ENCODE data around the gene CSTPP1.
"Not testable (repeated sequence)": the region's sequence is repeated elsewhere in the genome, so short reads cannot be mapped to it uniquely, and the experiment has no call there.

Gene CSTPP1

DNA sequence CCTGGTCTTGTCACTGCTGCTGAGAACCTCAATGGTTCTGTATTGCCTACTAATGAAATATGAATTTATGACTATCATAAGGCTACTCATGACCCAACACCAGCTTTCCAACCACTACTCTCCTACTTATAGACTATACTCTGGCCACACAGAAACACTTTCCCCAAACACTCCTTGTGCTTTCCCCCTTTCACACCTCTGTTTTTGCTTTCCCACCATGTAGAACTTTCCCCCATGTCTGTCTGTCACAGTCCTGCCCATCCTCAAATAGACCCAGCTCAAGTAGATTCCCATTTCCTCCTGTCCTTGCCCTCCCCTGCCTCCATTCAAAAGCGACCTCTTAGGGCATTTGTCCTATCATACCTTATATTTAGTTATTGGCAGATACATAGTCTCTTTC, 134.2 kb downstream of the CSTPP1 start:
- no peaks in the 10 kb centered on the region for H3K36me3 ChIP-seq (ENCODE audit: low read depth)
- H3K27me3 ChIP-seq (ENCODE audit: insufficient read depth, poor library complexity, severe bottlenecking): no peaks in the 10 kb centered on the region
- no peak overlapping the region for H3K27ac ChIP-seq (ENCODE audit: poor library complexity, severe bottlenecking)
- TF ChIP-seq, protein P1, sequence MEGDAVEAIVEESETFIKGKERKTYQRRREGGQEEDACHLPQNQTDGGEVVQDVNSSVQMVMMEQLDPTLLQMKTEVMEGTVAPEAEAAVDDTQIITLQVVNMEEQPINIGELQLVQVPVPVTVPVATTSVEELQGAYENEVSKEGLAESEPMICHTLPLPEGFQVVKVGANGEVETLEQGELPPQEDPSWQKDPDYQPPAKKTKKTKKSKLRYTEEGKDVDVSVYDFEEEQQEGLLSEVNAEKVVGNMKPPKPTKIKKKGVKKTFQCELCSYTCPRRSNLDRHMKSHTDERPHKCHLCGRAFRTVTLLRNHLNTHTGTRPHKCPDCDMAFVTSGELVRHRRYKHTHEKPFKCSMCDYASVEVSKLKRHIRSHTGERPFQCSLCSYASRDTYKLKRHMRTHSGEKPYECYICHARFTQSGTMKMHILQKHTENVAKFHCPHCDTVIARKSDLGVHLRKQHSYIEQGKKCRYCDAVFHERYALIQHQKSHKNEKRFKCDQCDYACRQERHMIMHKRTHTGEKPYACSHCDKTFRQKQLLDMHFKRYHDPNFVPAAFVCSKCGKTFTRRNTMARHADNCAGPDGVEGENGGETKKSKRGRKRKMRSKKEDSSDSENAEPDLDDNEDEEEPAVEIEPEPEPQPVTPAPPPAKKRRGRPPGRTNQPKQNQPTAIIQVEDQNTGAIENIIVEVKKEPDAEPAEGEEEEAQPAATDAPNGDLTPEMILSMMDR (IDR thresholded peaks at IDR 0.05; ENCODE audit: poor library complexity, severe bottlenecking): no peak
- H3K9me3 ChIP-seq (ENCODE audit: severe bottlenecking): no peaks in the 10 kb centered on the region
- ATAC-seq (ENCODE audit: low read depth) (no peak), DNase-seq (ENCODE audit: low spot score) (no peak)
- H3K4me3 ChIP-seq (ENCODE audit: severe bottlenecking): no peak overlapping the region
- H3K4me1 ChIP-seq (ENCODE audit: insufficient read depth, poor library complexity, severe bottlenecking): peaks cover 5% of the 10 kb centered on the region

DNA sequence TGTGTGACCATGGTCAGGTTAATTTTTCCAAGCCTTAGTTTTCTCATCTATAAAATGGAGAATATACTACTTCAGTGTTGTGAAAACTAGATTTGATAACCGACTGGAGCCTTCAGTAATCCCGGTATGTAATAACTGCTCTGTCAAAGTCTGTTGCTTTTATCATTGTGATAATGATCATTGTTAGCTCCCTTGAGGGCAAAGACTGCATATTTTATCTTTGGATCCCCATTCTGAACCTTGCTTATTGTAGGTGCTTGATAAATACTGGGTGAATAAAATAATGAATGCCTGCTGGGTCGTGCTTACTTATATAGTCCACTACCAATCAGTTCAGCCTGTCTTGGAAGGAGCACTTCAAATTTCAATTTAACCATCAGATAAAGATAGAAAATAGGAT, 134.8 kb downstream of the CSTPP1 start:
- Histone ChIP-seq H3K27ac (ENCODE audit: poor library complexity, severe bottlenecking) (no peak overlapping the region), H3K36me3 (ENCODE audit: low read depth) (no peaks in the 10 kb centered on the region), H3K4me1 (ENCODE audit: insufficient read depth, poor library complexity, severe bottlenecking) (peaks cover 5% of the 10 kb centered on the region), H3K9me3 (ENCODE audit: severe bottlenecking) (no peaks in the 10 kb centered on the region), H3K4me3 (ENCODE audit: severe bottlenecking) (no peak overlapping the region), H3K27me3 (ENCODE audit: insufficient read depth, poor library complexity, severe bottlenecking) (no peaks in the 10 kb centered on the region)
- ATAC-seq (ENCODE audit: low read depth) (no peak), DNase-seq (ENCODE audit: low spot score) (no peak)
- TF ChIP-seq, protein P1 (IDR thresholded peaks at IDR 0.05; ENCODE audit: poor library complexity, severe bottlenecking): no peak

DNA sequence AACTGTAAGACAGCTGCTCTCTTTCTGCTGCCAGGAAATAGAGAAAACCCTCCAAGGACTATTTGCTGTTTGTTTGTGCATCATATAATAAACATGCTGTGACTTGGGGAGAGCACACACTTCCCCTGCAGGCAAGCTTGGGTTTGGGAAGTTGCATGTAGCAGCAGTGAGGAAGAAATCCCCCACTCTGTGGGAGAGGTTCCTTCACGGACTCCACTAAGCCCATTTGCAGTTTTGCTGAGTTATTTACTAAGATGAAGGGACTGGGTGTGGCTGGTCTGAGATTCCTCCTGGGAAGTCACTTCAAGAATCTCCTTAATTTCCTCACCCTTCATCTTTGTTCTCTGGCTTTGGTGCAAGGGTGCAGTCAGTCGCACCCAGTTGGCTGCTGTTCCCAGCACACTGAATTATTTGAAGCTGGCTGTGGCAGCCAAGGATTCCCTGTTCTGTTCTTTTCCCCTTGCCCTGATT, 135.3 kb downstream of the CSTPP1 start:
- ATAC-seq (ENCODE audit: low read depth) (no peak), DNase-seq (ENCODE audit: low spot score) (no peak)
- no peaks in the 10 kb centered on the region for H3K27me3 ChIP-seq (ENCODE audit: insufficient read depth, poor library complexity, severe bottlenecking)
- H3K36me3 ChIP-seq (ENCODE audit: low read depth): no peaks in the 10 kb centered on the region
- H3K27ac ChIP-seq (ENCODE audit: poor library complexity, severe bottlenecking): no peak overlapping the region
- no peak overlapping the region for H3K4me3 ChIP-seq (ENCODE audit: severe bottlenecking)
- H3K4me1 ChIP-seq (ENCODE audit: insufficient read depth, poor library complexity, severe bottlenecking): peaks cover 2% of the 10 kb centered on the region
- H3K9me3 ChIP-seq (ENCODE audit: severe bottlenecking): no peaks in the 10 kb centered on the region
- TF ChIP-seq, protein P1 (IDR thresholded peaks at IDR 0.05; ENCODE audit: poor library complexity, severe bottlenecking): no peak

DNA sequence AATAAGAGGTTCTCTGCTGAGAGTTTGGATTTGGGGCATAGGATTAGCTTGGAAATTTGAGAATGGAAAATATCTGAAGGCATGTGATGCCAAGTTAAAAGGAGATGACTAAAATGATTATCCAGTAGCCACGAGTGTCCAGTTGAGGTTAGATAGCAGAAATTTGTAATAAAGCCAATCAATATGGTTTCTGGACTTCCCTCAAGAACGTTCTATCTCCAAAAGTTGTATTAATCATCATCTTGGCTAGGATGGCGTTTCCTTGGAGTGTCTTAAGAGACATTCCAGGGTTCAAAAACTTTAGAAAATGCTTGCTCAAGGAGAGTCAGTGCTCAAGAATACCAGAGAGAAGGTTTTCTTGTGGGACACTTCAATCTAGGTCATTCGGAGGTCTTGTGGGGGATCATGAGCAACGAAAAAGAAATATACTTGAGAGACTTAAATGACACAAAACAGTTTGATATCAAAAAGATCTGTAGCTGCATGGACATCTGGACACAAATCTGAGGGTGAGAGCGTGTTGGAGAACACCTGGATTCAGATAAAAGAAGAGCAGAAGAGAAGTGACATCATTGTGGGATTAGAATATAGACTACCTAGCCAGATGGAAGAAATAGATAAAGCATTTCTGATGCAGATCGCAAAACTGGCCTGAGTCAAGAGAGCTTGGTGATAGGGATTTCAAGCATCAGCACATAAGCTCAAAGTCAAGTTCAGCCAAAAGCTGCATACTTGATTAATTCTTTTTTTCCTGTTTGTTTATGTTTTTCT, 142.4 kb downstream of the CSTPP1 start:
- ATAC-seq (ENCODE audit: low read depth): no peak
- H3K36me3 ChIP-seq (ENCODE audit: low read depth): no peaks in the 10 kb centered on the region

DNA sequence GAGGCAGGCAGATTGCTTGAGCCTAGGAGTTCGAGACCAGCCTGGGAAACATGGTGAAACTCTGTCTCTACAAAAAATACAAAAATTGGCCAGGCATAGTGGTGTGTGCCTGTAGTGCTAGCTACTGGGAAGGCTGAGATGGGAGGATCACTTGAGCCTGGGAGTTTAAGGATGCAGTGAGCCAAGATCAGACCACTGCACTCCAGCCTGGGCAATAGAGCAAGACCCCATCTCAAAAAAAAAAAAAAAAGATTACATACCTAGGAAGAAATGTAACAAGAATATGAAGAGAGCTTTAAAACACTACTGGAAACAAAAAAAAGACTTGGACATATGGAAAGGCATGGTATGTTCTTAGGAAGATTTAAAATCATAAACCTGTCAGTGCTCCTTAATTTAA, 144.2 kb downstream of the CSTPP1 start:
- not testable (repeated sequence) for H3K27me3 ChIP-seq (ENCODE audit: insufficient read depth, poor library complexity, severe bottlenecking); H3K4me3 ChIP-seq (ENCODE audit: severe bottlenecking)

More for the DNA sequence above, 142.4 kb downstream of the CSTPP1 start:
- Histone ChIP-seq H3K27ac (ENCODE audit: poor library complexity, severe bottlenecking) (no peak overlapping the region), H3K4me1 (ENCODE audit: insufficient read depth, poor library complexity, severe bottlenecking) (peaks cover 1% of the 10 kb centered on the region), H3K9me3 (ENCODE audit: severe bottlenecking) (no peaks in the 10 kb centered on the region), H3K27me3 (ENCODE audit: insufficient read depth, poor library complexity, severe bottlenecking) (no peaks in the 10 kb centered on the region), H3K4me3 (ENCODE audit: severe bottlenecking) (no peak overlapping the region)
- no peak for DNase-seq (ENCODE audit: low spot score)
- TF ChIP-seq, protein P1 (IDR thresholded peaks at IDR 0.05; ENCODE audit: poor library complexity, severe bottlenecking): no peak

More for the DNA sequence above, 144.2 kb downstream of the CSTPP1 start:
- not testable (repeated sequence) for DNase-seq (ENCODE audit: low spot score); H3K27ac ChIP-seq (ENCODE audit: poor library complexity, severe bottlenecking); ATAC-seq (ENCODE audit: low read depth); H3K4me1 ChIP-seq (ENCODE audit: insufficient read depth, poor library complexity, severe bottlenecking); H3K36me3 ChIP-seq (ENCODE audit: low read depth); H3K9me3 ChIP-seq (ENCODE audit: severe bottlenecking)

All from RWPE2 (cell line).